K562 (cell line): Measurements from ENCODE around the gene PLXNA2. TPM values are rescaled to one million over a fixed set of nuclear protein-coding genes. Genes with fewer than 3 reads are reported as not detected.

Source experiments
- ATAC-seq: fragments of 200-7000 bp; cut with Tn5 transposase; 3 replicates; pipeline ENCODE4 v1.9.1; 2020; ENCODE audit warnings: moderate library complexity
- BruUV-seq: library from RNA; stranded (reverse); fragments of 400-500 nt; replicated peaks from 2 replicates; lab custom pipeline; 2021; lab: Mats Ljungman, UMichigan
- CTCF ChIA-PET: fragments of 300-600 bp; formaldehyde crosslinking; extraction: SDS; loops from one replicate; lab custom pipeline; 2021; ENCODE audit warnings: low intra/inter-chr PET ratio; lab: Yijun Ruan, JAX
- POLR2A ChIA-PET: fragments of 300-600, 350-650 bp; sonication (Branson Sonifier 250); formaldehyde crosslinking; extraction: SDS; loops from one replicate; lab custom pipeline; 2021; ENCODE audit warnings: antibody characterized with exemption, inconsistent platforms; lab: Yijun Ruan, JAX
- DNase-seq, 4 experiments: peaks; one replicate each; pipeline versions ENCODE4 v3.0.0 to v3.0.0-alpha.2; 2011 to 2018; ENCODE audit warnings: low spot score in 3 of 4, mixed read lengths in 3 of 4; ENCODE audit errors: extremely low read depth in 1 of 4
- FAIRE-seq: peaks from 2 replicates; lab custom pipeline; 2011; peaks lifted over from hg19 to GRCh38; lab: Jason Lieb, UNC
- H2AFZ ChIP-seq: 2 replicates; pipeline ENCODE4 v1.6.0; 2011; ENCODE audit warnings: low read depth, low read length, control low read depth, inconsistent platforms
- H3K27ac ChIP-seq: fragments of 200-600 bp; 3 replicates; pipeline ENCODE4 v1.8.0; 2011; ENCODE audit warnings: low read depth, mild to moderate bottlenecking, control low read depth, inconsistent platforms, low read length, moderate library complexity, mixed read lengths; ENCODE audit errors: extremely low read depth
- H3K27me3 ChIP-seq, 2 experiments: fragments of 300-600 bp in 1 of 2; 2 replicates in 1 of 2; 3 replicates in 1 of 2; pipeline versions ENCODE4 v1.6.0 to v1.8.0; 2011; ENCODE audit warnings: inconsistent platforms in 2 of 2, low read length in 2 of 2, mild to moderate bottlenecking in 1 of 2, mixed read lengths in 1 of 2, moderate library complexity in 1 of 2; ENCODE audit not compliant: control insufficient read depth in 2 of 2, insufficient read depth in 2 of 2
- H3K36me3 ChIP-seq: fragments of 300-600 bp; 3 replicates; pipeline ENCODE4 v1.8.0; 2011; ENCODE audit warnings: mild to moderate bottlenecking, low read length, inconsistent platforms; ENCODE audit not compliant: control insufficient read depth, insufficient read depth
- H3K4me1 ChIP-seq, 2 experiments: fragments of 200-600 bp in 1 of 2; replicated peaks in 1 of 2; 2 replicates in 1 of 2; 3 replicates in 1 of 2; pipeline versions ENCODE4 v1.5.1 to v1.8.0; 2011; ENCODE audit warnings: inconsistent platforms in 2 of 2, low read length in 2 of 2, mild to moderate bottlenecking in 1 of 2, mixed read lengths in 1 of 2, moderate library complexity in 1 of 2; ENCODE audit not compliant: control insufficient read depth in 2 of 2, insufficient read depth in 2 of 2
- H3K4me2 ChIP-seq: 2 replicates; pipeline ENCODE4 v1.6.1; 2011; ENCODE audit warnings: low read length, control low read depth, inconsistent platforms, mixed read lengths; ENCODE audit not compliant: insufficient read depth
- H3K4me3 ChIP-seq: fragments of 200-600 bp; sonication (generic), shearing (Covaris generic); 2 replicates; pipeline ENCODE4 v1.5.1; 2016; ENCODE audit warnings: control low read depth, inconsistent platforms
- H3K79me2 ChIP-seq: fragments of 200-600 bp; 3 replicates; pipeline ENCODE4 v1.8.0; 2011; ENCODE audit warnings: low read length, inconsistent platforms; ENCODE audit not compliant: control insufficient read depth, insufficient read depth
- H3K9ac ChIP-seq, 2 experiments: 2 replicates each; pipeline versions ENCODE4 v1.6.0 to v1.6.1; 2011; ENCODE audit warnings: low read depth in 2 of 2, low read length in 2 of 2, control low read depth in 1 of 2, inconsistent platforms in 1 of 2, mild to moderate bottlenecking in 1 of 2, mixed read lengths in 1 of 2; ENCODE audit not compliant: insufficient read depth in 1 of 2
- H3K9me1 ChIP-seq: one replicate; pipeline ENCODE4 v1.6.0; 2011; ENCODE audit warnings: inconsistent platforms, mild to moderate bottlenecking, low read length, moderate library complexity; ENCODE audit not compliant: control insufficient read depth, insufficient read depth
- H3K9me3 ChIP-seq: replicated peaks from 2 replicates; pipeline ENCODE4 v1.5.1; 2011; ENCODE audit warnings: low read depth, low read length, inconsistent platforms; ENCODE audit not compliant: control insufficient read depth, insufficient read depth
- H4K20me1 ChIP-seq: replicated peaks from 2 replicates; pipeline ENCODE4 v1.6.1; 2011; ENCODE audit warnings: low read length, inconsistent platforms, mixed read lengths; ENCODE audit not compliant: control insufficient read depth, insufficient read depth
- CREB1 ChIP-seq, 2 experiments: sonication (generic) in 1 of 2; formaldehyde crosslinking in 1 of 2; IDR thresholded peaks; 2 replicates each; pipeline versions ENCODE4 v1.6.1 to v1.8.0; 2012 to 2022; ENCODE audit warnings: inconsistent platforms in 1 of 2, mild to moderate bottlenecking in 1 of 2, missing genetic modification reagents in 1 of 2, moderate library complexity in 1 of 2
- FOSL1 ChIP-seq: fragments of 200-800 bp; sonication (Bioruptor generic); conservative IDR thresholded peaks from 2 replicates; pipeline ENCODE4 v1.6.1; 2016; ENCODE audit warnings: missing genetic modification characterization, missing compliant biosample characterization
- GABPB2 ChIP-seq: fragments of 250-450 bp; sonication (Bioruptor Pico); conservative IDR thresholded peaks from 2 replicates; pipeline ENCODE4 v1.5.1; 2021; ENCODE audit warnings: mild to moderate bottlenecking
- LARP7 ChIP-seq: fragments of 450-650 bp; IDR thresholded peaks from 2 replicates; pipeline ENCODE4 v1.6.1; 2016
- SLC30A9 ChIP-seq: fragments of 250-450 bp; sonication (Bioruptor Pico); IDR thresholded peaks from 2 replicates; pipeline ENCODE4 v1.8.0; 2022; ENCODE audit warnings: mild to moderate bottlenecking, moderate library complexity
- TAF15 ChIP-seq: fragments of 200-400 bp; formaldehyde crosslinking; IDR thresholded peaks from 2 replicates; pipeline ENCODE4 v1.6.1; 2017; ENCODE audit warnings: mild to moderate bottlenecking, low read depth, low read length, moderate library complexity
- ZBTB8A ChIP-seq: fragments of 450-650 bp; IDR thresholded peaks from 2 replicates; pipeline ENCODE4 v1.6.1; 2018; ENCODE audit warnings: mild to moderate bottlenecking, moderate library complexity; ENCODE audit not compliant: partially characterized antibody
- ZC3H4 ChIP-seq: sonication (generic); formaldehyde crosslinking; IDR thresholded peaks from 2 replicates; pipeline ENCODE4 v1.9.0; 2021; ENCODE audit warnings: missing genetic modification reagents, borderline replicate concordance
- ZNF347 ChIP-seq: fragments of 450-650 bp; formaldehyde crosslinking; IDR thresholded peaks from 2 replicates; pipeline ENCODE4 v1.4.0; 2020; ENCODE audit warnings: low read depth, mild to moderate bottlenecking, moderate library complexity
- ZNF717 ChIP-seq: fragments of 250-450 bp; sonication (Bioruptor Pico); IDR thresholded peaks from 2 replicates; pipeline ENCODE4 v1.5.0; 2021
- WGBS: fragments of 100-300 bp; shearing (Covaris generic); methylation state at CpG from one replicate; pipeline ENCODE4 v1.1.6; 2016; ENCODE audit warnings: low coverage, mixed read lengths; ENCODE audit not compliant: insufficient coverage; ENCODE audit errors: missing lambda C conversion rate; 5-methylcytosine and 5-hydroxymethylcytosine counted together
- in situ Hi-C: fragments of 300-500 bp; cut with MboI; formaldehyde crosslinking; loops from 4 replicates; pipeline ENCODE4 v1.15.0; 2018; ENCODE audit warnings: inconsistent platforms, mixed read lengths
- intact Hi-C: fragments of 100-400 bp; cut with micrococcal nuclease; formaldehyde crosslinking; loops from 2 replicates; pipeline ENCODE4 v1.14.2; 2022
- polyA plus RNA-seq, 8 experiments: library from polyadenylated mRNA; depleted of rRNA in 4 of 8; stranded (reverse) in 5 of 8; unstranded in 3 of 8; fragments of >200 nt; fragmentation: Nextera tagmentation in 2 of 8; fragmentation: Illumina TruSeq in 1 of 8; extraction: Ambion mirVana in 2 of 8; extraction: Trizol in 1 of 8; gene quantifications; 2 replicates each; pipeline versions ENCODE4 v1.2.1 to v1.2.3, GENCODE V29; 2011 to 2014; ENCODE audit warnings: inconsistent platforms in 1 of 8, missing spikeins in 1 of 8
- total RNA-seq, 7 experiments: library from RNA; depleted of rRNA in 6 of 7; stranded (reverse); fragments of >200 nt in 6 of 7; fragmentation: Illumina TruSeq in 2 of 7; extraction: Trizol in 2 of 7; gene quantifications; 2 replicates each; pipeline versions ENCODE4 v1.2.1 to v1.2.3, GENCODE V29; 2011 to 2021; ENCODE audit warnings: low replicate concordance in 1 of 7
- TF ChIP-seq, protein P1 (sequence below): fragments of 200-800 bp; sonication (Bioruptor generic); IDR thresholded peaks from 2 replicates; pipeline ENCODE4 v1.6.1; 2017; ENCODE audit warnings: missing genetic modification characterization, missing compliant biosample characterization

PLXNA2 gene
- total and polyA plus RNA-seq, 9 of the 15 experiments (the other 6 are each of a cell fraction or from before 2014, with no cell fraction given), result 0.01 to 1.3 (median 0.32) TPM

GRCh38 chr1:208174200-208174599, 70.0 kb downstream of the PLXNA2 start:
- Histone ChIP-seq H3K4me1 (peaks cover 15 to 30% of the 10 kb centered on the region in 2 experiments; a peak in 4 of 5 replicates), H3K4me2 (no peak overlapping the region), H3K4me3 (no peak overlapping the region), H3K36me3 (no peaks in the 10 kb centered on the region), H3K9ac (peak overlapping the region in 1 of 2 experiments; percentile 17; a peak in 1 of 4 replicates), H3K9me3 (no peaks in the 10 kb centered on the region), H3K27ac (no peak overlapping the region), H3K27me3 (no peaks in the 10 kb centered on the region), H3K9me1 (no peaks in the 10 kb centered on the region), H4K20me1 (no peaks in the 10 kb centered on the region), H2AFZ (no peak overlapping the region), H3K79me2 (no peaks in the 10 kb centered on the region)
- ChIA-PET POLR2A (interaction anchor here (1.7 kb wide), 1 partner anchor 12 kb away, joined by 4 read pairs; no protein-coding TSS in a partner anchor), CTCF (no interaction called here)
- DNase-seq (peak; percentile 55 to 58 (median 56)), FAIRE-seq (no peak), ATAC-seq (peak; percentile 45)
- no TSS peak for BruUV-seq
- in situ Hi-C loops, result no loop called here
- 17% methylated on average over 2 of the region's 5 CpGs for WGBS
- 0 out of 2 replicates have a peak, but pooled peaks have one; percentile 24 for TF ChIP-seq CREB1 (IDR thresholded peaks at IDR 0.05)
- no peak for TF ChIP-seq CREB1 (CRISPR knock-in tag; IDR thresholded peaks at IDR 0.05)
- TF ChIP-seq, protein P1, sequence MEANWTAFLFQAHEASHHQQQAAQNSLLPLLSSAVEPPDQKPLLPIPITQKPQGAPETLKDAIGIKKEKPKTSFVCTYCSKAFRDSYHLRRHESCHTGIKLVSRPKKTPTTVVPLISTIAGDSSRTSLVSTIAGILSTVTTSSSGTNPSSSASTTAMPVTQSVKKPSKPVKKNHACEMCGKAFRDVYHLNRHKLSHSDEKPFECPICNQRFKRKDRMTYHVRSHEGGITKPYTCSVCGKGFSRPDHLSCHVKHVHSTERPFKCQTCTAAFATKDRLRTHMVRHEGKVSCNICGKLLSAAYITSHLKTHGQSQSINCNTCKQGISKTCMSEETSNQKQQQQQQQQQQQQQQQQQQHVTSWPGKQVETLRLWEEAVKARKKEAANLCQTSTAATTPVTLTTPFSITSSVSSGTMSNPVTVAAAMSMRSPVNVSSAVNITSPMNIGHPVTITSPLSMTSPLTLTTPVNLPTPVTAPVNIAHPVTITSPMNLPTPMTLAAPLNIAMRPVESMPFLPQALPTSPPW (CRISPR knock-in tag), result peak; percentile 49; the same call in 1 of the 2 replicates
- peak; percentile 28; the same call in 1 of the 2 replicates for TF ChIP-seq FOSL1 (tag)
- TF ChIP-seq GABPB2, result no peak
- TF ChIP-seq ZNF347 (CRISPR knock-in tag), result no peak
- no peak for TF ChIP-seq SLC30A9
- no peak for TF ChIP-seq LARP7
- no peak for TF ChIP-seq ZNF717
- no peak for TF ChIP-seq ZC3H4 (CRISPR knock-in tag)
- no peak for TF ChIP-seq ZBTB8A
- TF ChIP-seq TAF15, result no peak
- intact Hi-C loops, result no loop called here
